ENCODE results near the gene KLHL29. TPM values are rescaled to one million over a fixed set of nuclear protein-coding genes. Genes with fewer than 3 reads are reported as not detected.

Gene KLHL29
- total and polyA plus RNA-seq, 2 donors (not counting 3 experiments of a cell fraction or from before 2014, with no cell fraction given): 4.6 to 12.7 TPM

DNA sequence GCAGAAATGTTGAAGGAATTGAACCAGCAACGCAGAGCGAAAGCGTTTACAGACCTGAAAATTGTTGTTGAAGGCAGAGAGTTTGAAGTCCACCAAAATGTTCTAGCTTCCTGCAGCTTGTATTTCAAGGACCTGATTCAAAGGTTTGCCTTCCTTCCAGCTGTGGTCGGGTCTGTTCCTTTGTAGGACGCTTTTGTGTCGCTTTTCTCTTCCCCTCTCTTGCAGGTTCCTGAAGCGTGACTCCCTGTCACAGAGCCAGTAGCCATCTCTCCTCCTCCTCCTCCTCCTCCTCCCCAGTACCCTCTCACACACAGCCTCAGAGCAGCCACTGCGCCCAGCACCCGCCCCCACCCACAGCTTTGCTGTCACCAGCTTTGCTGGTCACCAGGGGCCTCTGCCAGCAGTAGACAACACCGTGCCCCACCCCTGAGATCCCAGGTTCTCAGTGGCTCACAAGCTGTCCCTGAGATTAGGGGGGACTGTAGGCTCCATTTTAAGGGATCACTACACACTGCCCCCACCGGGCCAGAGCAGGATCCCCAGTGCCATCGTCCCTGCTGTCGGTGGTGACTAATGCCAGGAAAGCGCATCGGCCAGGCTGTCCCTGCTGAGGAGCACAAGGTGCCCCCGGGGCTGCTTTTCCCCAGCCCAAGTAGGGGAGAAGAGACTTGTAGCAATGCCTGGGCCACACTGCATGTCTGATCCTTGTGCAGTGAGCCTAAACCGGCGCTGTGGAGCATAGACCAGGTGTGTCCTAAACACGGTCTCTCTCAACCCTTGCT is 299.6 kb downstream of the KLHL29 start:
- no peaks in the 10 kb centered on the region for H3K36me3 ChIP-seq (ENCODE audit: control insufficient read depth in 2 of 2, extremely low read depth in 1 of 2, insufficient read depth in 2 of 2, low read length in 2 of 2)
- dilution Hi-C loops (cut with MboI; ENCODE audit: extremely low pct_ligation_motif_present, low sequenced_read_pairs): no loop called here
- no TSS peak for BruUV-seq (replicated peaks)

More for the DNA sequence above, 299.6 kb downstream of the KLHL29 start:
- no peaks in the 10 kb centered on the region for H4K20me1 ChIP-seq (replicated peaks; ENCODE audit: control insufficient read depth, extremely low read depth, insufficient read depth, low read length)
- DNase-seq (ENCODE audit: low read depth, low spot score) (no peak), FAIRE-seq (no peak)
- no peak overlapping the region for H2AFZ ChIP-seq (ENCODE audit: low read depth, low read length)
- H3K9ac ChIP-seq (replicated peaks; ENCODE audit: extremely low read depth, insufficient read depth, low read length): no peak overlapping the region
- H3K27ac ChIP-seq (ENCODE audit: insufficient read depth, low read depth, low read length): no peak overlapping the region
- H3K9me3 ChIP-seq (replicated peaks; ENCODE audit: control insufficient read depth, insufficient read depth, low read length): no peaks in the 10 kb centered on the region
- CTCF ChIA-PET: no interaction called here
- intact Hi-C loops (cut with micrococcal nuclease): no loop called here
- H3K4me2 ChIP-seq (ENCODE audit: insufficient read depth, low read length): no peak overlapping the region
- H3K79me2 ChIP-seq (ENCODE audit: control insufficient read depth, insufficient read depth, low read length): no peaks in the 10 kb centered on the region
- H3K4me1 ChIP-seq (ENCODE audit: control insufficient read depth, extremely low read depth, insufficient read depth, low read length): no peaks in the 10 kb centered on the region
- no peaks in the 10 kb centered on the region for H3K9me1 ChIP-seq (replicated peaks; ENCODE audit: control insufficient read depth, extremely low read depth, insufficient read depth, low read length)
- TF ChIP-seq, protein P1, sequence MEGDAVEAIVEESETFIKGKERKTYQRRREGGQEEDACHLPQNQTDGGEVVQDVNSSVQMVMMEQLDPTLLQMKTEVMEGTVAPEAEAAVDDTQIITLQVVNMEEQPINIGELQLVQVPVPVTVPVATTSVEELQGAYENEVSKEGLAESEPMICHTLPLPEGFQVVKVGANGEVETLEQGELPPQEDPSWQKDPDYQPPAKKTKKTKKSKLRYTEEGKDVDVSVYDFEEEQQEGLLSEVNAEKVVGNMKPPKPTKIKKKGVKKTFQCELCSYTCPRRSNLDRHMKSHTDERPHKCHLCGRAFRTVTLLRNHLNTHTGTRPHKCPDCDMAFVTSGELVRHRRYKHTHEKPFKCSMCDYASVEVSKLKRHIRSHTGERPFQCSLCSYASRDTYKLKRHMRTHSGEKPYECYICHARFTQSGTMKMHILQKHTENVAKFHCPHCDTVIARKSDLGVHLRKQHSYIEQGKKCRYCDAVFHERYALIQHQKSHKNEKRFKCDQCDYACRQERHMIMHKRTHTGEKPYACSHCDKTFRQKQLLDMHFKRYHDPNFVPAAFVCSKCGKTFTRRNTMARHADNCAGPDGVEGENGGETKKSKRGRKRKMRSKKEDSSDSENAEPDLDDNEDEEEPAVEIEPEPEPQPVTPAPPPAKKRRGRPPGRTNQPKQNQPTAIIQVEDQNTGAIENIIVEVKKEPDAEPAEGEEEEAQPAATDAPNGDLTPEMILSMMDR (IDR thresholded peaks at IDR 0.05; ENCODE audit: extremely low read depth in 1 of 2, insufficient read depth in 1 of 2, low read depth in 1 of 2, low read length in 2 of 2): no peak
- TF ChIP-seq MYC (IDR thresholded peaks at IDR 0.05; ENCODE audit: low read depth, low read length) (no peak), EZH2 (IDR thresholded peaks at IDR 0.05; ENCODE audit: borderline replicate concordance, low read depth, low read length, severe bottlenecking) (no peak), POLR2A (IDR thresholded peaks at IDR 0.05; ENCODE audit: low read depth, low read length) (no peak), FOS (IDR thresholded peaks at IDR 0.05; ENCODE audit: borderline replicate concordance, insufficient read depth, low read length) (no peak), GATA2 (IDR thresholded peaks at IDR 0.05; ENCODE audit: insufficient read depth, insufficient read length, low read depth, low read length) (no peak), JUN (IDR thresholded peaks at IDR 0.05; ENCODE audit: borderline replicate concordance, insufficient read depth, insufficient read length, low read depth) (no peak), POLR2AphosphoS5 (IDR thresholded peaks at IDR 0.05; ENCODE audit: insufficient read depth, low read depth, low read length) (no peak)
- TF ChIP-seq, protein P2, sequence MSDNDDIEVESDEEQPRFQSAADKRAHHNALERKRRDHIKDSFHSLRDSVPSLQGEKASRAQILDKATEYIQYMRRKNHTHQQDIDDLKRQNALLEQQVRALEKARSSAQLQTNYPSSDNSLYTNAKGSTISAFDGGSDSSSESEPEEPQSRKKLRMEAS (IDR thresholded peaks at IDR 0.05; ENCODE audit: insufficient read depth, insufficient read length): no peak
- H3K27me3 ChIP-seq (ENCODE audit: control insufficient read depth in 2 of 2, insufficient read depth in 2 of 2, low read length in 2 of 2): no peaks in the 10 kb centered on the region
- H3K4me3 ChIP-seq (replicated peaks in 1 of 3; ENCODE audit: insufficient read depth in 1 of 3, low read depth in 1 of 3, low read length in 3 of 3): no peak overlapping the region
- POLR2A ChIA-PET: no interaction called here

Data from endothelial cell of umbilical vein (primary cell).